Endothelial cell of umbilical vein (primary cell): ENCODE results near the gene OR5K2.

ENCODE experiments used
- CTCF ChIP-seq, 2 donors: IDR thresholded peaks; 1 replicate in 1 of 2; 2 replicates in 1 of 2; pipeline ENCODE4 v1.5.1; 2011; ENCODE audit warnings: low read length in 2 of 2, mild to moderate bottlenecking in 2 of 2, moderate library complexity in 2 of 2, control low read depth in 1 of 2, inconsistent platforms in 1 of 2, low read depth in 1 of 2; ENCODE audit not compliant: insufficient read depth in 1 of 2; ENCODE audit errors: extremely low read depth in 1 of 2
- EZH2 ChIP-seq: IDR thresholded peaks from 2 replicates; pipeline ENCODE4 v1.6.1; 2012; ENCODE audit warnings: borderline replicate concordance, low read depth, mild to moderate bottlenecking, moderate library complexity, low read length, inconsistent platforms; ENCODE audit not compliant: severe bottlenecking
- FOS ChIP-seq: IDR thresholded peaks from 2 replicates; pipeline ENCODE4 v1.6.1; 2011; ENCODE audit warnings: mild to moderate bottlenecking, low read length, moderate library complexity, borderline replicate concordance; ENCODE audit not compliant: insufficient read depth
- GATA2 ChIP-seq: IDR thresholded peaks from 2 replicates; pipeline ENCODE4 v1.7.0; 2011; ENCODE audit warnings: low read depth, mild to moderate bottlenecking, moderate library complexity, mixed read lengths, low read length; ENCODE audit not compliant: insufficient read length, insufficient read depth
- JUN ChIP-seq: IDR thresholded peaks from 2 replicates; pipeline ENCODE4 v1.6.1; 2011; ENCODE audit warnings: borderline replicate concordance, low read depth; ENCODE audit not compliant: insufficient read length, insufficient read depth
- MAX ChIP-seq: IDR thresholded peaks from 2 replicates; pipeline ENCODE4 v1.6.1; 2011; ENCODE audit not compliant: insufficient read depth, insufficient read length
- MYC ChIP-seq: IDR thresholded peaks from one replicate; pipeline ENCODE4 v1.6.1; 2011; ENCODE audit warnings: mild to moderate bottlenecking, low read depth, low read length
- POLR2A ChIP-seq: IDR thresholded peaks from 2 replicates; pipeline ENCODE4 v1.6.1; 2012; ENCODE audit warnings: low read depth, mild to moderate bottlenecking, control low read depth, low read length
- POLR2AphosphoS5 ChIP-seq: IDR thresholded peaks from 2 replicates; pipeline ENCODE4 v1.6.1; 2012; ENCODE audit warnings: low read depth, mild to moderate bottlenecking, control low read depth, low read length, moderate library complexity; ENCODE audit not compliant: insufficient read depth

GRCh38 chr3:98514948-98515347, 17.5 kb downstream of the OR5K2 start:
- TF ChIP-seq CTCF (IDR thresholded peaks at IDR 0.05; ENCODE audit: extremely low read depth in 1 of 2, insufficient read depth in 1 of 2, low read depth in 1 of 2, low read length in 2 of 2) = no peak
- no peak for TF ChIP-seq POLR2A
- no peak for TF ChIP-seq POLR2AphosphoS5
- no peak for TF ChIP-seq FOS
- TF ChIP-seq GATA2 = no peak
- TF ChIP-seq EZH2 = no peak
- no peak for TF ChIP-seq MAX
- TF ChIP-seq MYC = no peak
- no peak for TF ChIP-seq JUN
